ENCODE data around the gene C1R. TPM values are rescaled to one million over a fixed set of nuclear protein-coding genes. Genes with fewer than 3 reads are reported as not detected.
A peak's percentile ranks its signal among the peaks of the same experiment; 100 is the strongest.

Gene C1R
- total RNA-seq, 4 donors from 2014 or later: 22.8 to 297 (median 140) TPM

GRCh38 chr12:7078163-7078562 lies 14.1 kb downstream of the C1R start:
- H3K9me3 ChIP-seq: no peaks in the 10 kb centered on the region
- 58 to 60% methylated on average over 4 of the region's 4 CpGs for WGBS, 2 donors
- H3K36me3 ChIP-seq: peaks cover 0 to 29% (median 13%) of the 10 kb centered on the region in 3 donors
- H3K27ac ChIP-seq: no peak overlapping the region
- peaks cover 19 to 45% (median 25%) of the 10 kb centered on the region in 3 donors for H3K4me1 ChIP-seq
- no peak for DNase-seq
- H3K27me3 ChIP-seq: no peaks in the 10 kb centered on the region
- intact Hi-C loops (cut with DNase I): no loop called here
- H3K4me3 ChIP-seq: no peak overlapping the region
- TF ChIP-seq POLR2A (IDR thresholded peaks at IDR 0.05): no peak
- no peak for TF ChIP-seq CTCF (IDR thresholded peaks at IDR 0.05)

DNA sequence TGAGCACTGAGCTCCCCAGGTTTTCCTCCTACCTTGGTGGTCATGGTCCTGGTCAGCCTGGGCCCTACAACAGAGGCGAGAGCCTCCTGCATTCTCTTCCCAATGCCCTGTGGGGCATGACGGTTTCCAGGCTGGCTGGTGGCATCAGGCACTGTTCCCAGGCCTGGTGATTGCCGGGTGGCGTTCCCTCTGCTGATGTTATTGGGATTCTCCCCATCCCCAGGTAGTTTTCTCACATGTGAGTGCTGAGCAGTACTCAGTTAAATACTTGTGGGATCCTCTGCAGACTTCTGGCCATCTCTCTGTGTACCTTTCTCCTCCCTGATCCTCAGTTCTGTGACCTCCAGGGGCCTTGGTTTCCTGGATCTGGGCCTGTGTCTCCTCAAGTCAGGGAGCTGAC lies 15.8 kb downstream of the C1R start:
- Histone ChIP-seq H3K27me3 (no peaks in the 10 kb centered on the region), H3K9me3 (no peaks in the 10 kb centered on the region), H3K4me1 (peaks cover 19 to 33% (median 25%) of the 10 kb centered on the region in 3 donors), H3K27ac (peak overlapping the region in 2 of 4 donors; percentile 17 to 37), H3K4me3 (no peak overlapping the region), H3K36me3 (peaks cover 0 to 12% (median 4%) of the 10 kb centered on the region in 3 donors)
- 95 to 100% methylated on average over 2 to 4 of the region's 4 CpGs for WGBS, 2 donors
- TF ChIP-seq CTCF (IDR thresholded peaks at IDR 0.05) (no peak), POLR2A (IDR thresholded peaks at IDR 0.05) (no peak)
- no peak for DNase-seq
- intact Hi-C loops (cut with DNase I): no loop called here

DNA sequence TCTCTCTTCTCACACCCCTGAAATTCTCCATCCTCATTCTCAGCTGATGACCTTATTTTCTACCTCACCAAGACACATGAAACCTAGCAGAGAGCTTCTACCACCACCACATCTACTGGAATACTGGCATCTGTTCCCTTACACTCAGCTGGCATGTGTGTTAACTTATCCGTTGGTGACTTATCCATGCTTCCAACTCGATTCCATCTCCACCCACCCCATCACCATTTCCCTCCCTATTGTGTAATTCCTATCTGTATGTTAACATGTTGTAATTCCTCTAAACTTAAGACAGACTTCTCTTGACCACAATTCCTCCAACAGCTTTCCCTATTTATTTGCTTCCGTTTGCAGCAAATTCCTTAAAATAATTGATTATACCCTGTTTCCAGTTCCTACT lies 16.3 kb downstream of the C1R start:
- peaks cover 0 to 7% (median 4%) of the 10 kb centered on the region in 3 donors for H3K36me3 ChIP-seq
- DNase-seq: no peak
- peak overlapping the region in 2 of 4 donors; percentile 29 to 45 for H3K27ac ChIP-seq
- H3K27me3 ChIP-seq: no peaks in the 10 kb centered on the region
- intact Hi-C loops (cut with DNase I): no loop called here
- WGBS, 2 donors: 47% methylated on average over 3 of the region's 3 CpGs
- H3K4me1 ChIP-seq: peaks cover 16 to 28% (median 24%) of the 10 kb centered on the region in 3 donors
- H3K4me3 ChIP-seq: no peak overlapping the region
- H3K9me3 ChIP-seq: no peaks in the 10 kb centered on the region
- TF ChIP-seq CTCF (IDR thresholded peaks at IDR 0.05): no peak
- TF ChIP-seq POLR2A (IDR thresholded peaks at IDR 0.05): no peak

GRCh38 chr12:7075518-7075917 lies 16.7 kb downstream of the C1R start:
- H3K9me3 ChIP-seq: no peaks in the 10 kb centered on the region
- no peak overlapping the region for H3K4me3 ChIP-seq
- peaks cover 0 to 4% (median 2%) of the 10 kb centered on the region in 3 donors for H3K36me3 ChIP-seq
- intact Hi-C loops (cut with DNase I): no loop called here
- WGBS, 2 donors: 66 to 88% methylated on average over 2 to 3 of the region's 3 CpGs
- peaks cover 14 to 24% (median 20%) of the 10 kb centered on the region in 3 donors for H3K4me1 ChIP-seq
- no peaks in the 10 kb centered on the region for H3K27me3 ChIP-seq
- TF ChIP-seq POLR2A (IDR thresholded peaks at IDR 0.05): no peak
- TF ChIP-seq CTCF (IDR thresholded peaks at IDR 0.05): no peak
- no peak for DNase-seq
- peak overlapping the region in 2 of 4 donors; percentile 29 to 45 for H3K27ac ChIP-seq

DNA sequence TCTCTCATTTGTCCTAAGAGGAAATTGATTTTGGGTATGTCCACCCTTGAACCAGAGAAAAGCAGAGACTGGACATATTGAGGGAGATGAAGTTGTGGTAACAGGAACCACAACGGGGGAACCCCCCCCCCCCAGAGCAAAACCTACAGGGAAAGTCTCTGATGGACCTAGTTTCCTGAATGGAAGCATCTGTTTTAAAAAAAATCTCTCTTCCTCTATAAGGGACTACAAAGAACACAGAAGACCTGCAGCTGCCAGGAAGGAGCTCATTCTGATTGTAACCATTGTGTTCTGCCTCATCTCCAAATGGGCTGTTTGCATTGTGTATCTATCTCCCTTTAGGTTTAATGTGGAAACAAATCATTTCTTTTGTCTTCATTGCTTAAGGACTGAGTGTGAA lies 18.3 kb downstream of the C1R start:
- H3K36me3 ChIP-seq: peaks cover 0 to 16% (median 0%) of the 10 kb centered on the region in 3 donors
- TF ChIP-seq POLR2A (IDR thresholded peaks at IDR 0.05) (no peak), CTCF (IDR thresholded peaks at IDR 0.05) (no peak)
- 0 to 44% methylated on average over 1 of the region's 1 CpG for WGBS, 2 donors
- H3K4me3 ChIP-seq: no peak overlapping the region
- no peaks in the 10 kb centered on the region for H3K27me3 ChIP-seq
- no peak for DNase-seq
- no peak overlapping the region for H3K27ac ChIP-seq
- H3K4me1 ChIP-seq: peaks cover 3 to 15% (median 7%) of the 10 kb centered on the region in 3 donors
- intact Hi-C loops (cut with DNase I): no loop called here
- H3K9me3 ChIP-seq: no peaks in the 10 kb centered on the region
